ENCODE measurements around the gene POLD2. TPM values are rescaled to one million over a fixed set of nuclear protein-coding genes. Genes with fewer than 3 reads are reported as not detected.

Gene POLD2
- 126 and 131 TPM in 2 replicates for total RNA-seq (2021)
- long read RNA-seq, transcript POLD2-207 (11 exons, 1,659 nt), result minor isoform, 54 of 1,113 reads
- long read RNA-seq, transcript POLD2-218 (11 exons, 1,619 nt), result major isoform, 811 of 1,113 reads
- long read RNA-seq, partial matches to known transcripts, result 134 of 1,113 reads
- long read RNA-seq, other reads (novel, unspliced or antisense), result 114 of 1,113 reads

DNA sequence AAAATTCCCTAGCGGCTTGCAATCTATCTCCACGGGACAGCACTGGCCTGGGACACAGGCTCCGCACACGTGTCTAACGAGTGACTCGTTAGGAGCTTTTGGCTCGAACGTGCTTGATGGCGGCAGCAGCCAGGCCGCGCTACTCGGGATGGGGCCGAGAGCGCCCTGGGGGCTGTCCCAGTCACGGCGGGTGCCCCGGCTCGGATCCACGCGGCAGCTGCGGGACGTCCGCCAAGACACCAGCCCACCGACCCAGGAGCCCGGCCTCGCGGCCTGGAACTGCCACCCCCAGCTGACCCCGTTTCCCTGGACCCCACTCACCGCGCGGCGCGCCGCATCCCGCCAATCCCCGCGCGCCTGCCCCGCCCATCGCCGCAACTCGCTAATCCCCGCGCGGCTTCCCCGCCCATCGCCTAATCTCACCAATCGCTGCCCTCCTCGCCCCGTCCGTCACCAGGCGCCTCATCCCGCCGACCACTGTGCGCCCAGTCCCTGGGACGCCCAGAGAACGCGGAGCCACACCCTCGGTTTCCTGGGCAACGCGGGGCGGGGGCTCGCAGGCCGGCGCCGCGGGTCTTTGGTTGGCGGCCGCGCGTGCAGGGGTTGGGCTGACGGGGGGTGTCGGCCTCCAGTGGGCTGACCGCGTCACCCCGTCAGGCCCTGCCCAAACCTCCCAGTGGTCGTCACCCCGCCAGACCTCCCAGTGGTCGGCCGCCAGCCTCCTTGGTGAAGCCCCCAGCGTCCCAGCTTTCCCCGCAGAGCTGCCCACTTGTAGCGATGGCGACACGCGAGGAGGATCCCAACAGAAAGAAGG lies at the start of gene POLD2:
Gene POLD2, minus strand, starts transcription at position 359 of the 814 bp plus-strand sequence. CDS start 1,495 bp downstream, outside the sequence.
- peak within 1 kb of the TSS; percentile 81 for H3K9ac ChIP-seq (ENCODE audit: extremely low read depth, insufficient read length, low read length)
- H2BK20ac ChIP-seq (ENCODE audit: low read depth, low read length, poor library complexity, severe bottlenecking), result no peak within 1 kb of the TSS
- H3K56ac ChIP-seq (ENCODE audit: insufficient read length, low read depth, low read length), result no peak within 1 kb of the TSS
- no peak within 1 kb of the TSS for H3K27ac ChIP-seq (ENCODE audit: insufficient read length, low read depth, low read length)
- H3K23ac ChIP-seq (ENCODE audit: insufficient read length, low read depth, low read length), result no peak within 1 kb of the TSS
- H4K8ac ChIP-seq (replicated peaks; ENCODE audit: insufficient read length, low read depth, low read length), result no peak within 1 kb of the TSS
- H3K14ac ChIP-seq (ENCODE audit: insufficient read depth, low read length), result peak within 1 kb of the TSS; percentile 83; the same call in 1 of the 2 replicates
- peaks cover 2% of the 10 kb centered on the region for H3K79me1 ChIP-seq (ENCODE audit: insufficient read depth, low read depth, low read length, poor library complexity, severe bottlenecking)
- TF ChIP-seq, protein P1, sequence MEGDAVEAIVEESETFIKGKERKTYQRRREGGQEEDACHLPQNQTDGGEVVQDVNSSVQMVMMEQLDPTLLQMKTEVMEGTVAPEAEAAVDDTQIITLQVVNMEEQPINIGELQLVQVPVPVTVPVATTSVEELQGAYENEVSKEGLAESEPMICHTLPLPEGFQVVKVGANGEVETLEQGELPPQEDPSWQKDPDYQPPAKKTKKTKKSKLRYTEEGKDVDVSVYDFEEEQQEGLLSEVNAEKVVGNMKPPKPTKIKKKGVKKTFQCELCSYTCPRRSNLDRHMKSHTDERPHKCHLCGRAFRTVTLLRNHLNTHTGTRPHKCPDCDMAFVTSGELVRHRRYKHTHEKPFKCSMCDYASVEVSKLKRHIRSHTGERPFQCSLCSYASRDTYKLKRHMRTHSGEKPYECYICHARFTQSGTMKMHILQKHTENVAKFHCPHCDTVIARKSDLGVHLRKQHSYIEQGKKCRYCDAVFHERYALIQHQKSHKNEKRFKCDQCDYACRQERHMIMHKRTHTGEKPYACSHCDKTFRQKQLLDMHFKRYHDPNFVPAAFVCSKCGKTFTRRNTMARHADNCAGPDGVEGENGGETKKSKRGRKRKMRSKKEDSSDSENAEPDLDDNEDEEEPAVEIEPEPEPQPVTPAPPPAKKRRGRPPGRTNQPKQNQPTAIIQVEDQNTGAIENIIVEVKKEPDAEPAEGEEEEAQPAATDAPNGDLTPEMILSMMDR (conservative IDR thresholded peaks at IDR 0.05), result no peak
- H3K4ac ChIP-seq (ENCODE audit: low read depth, low read length), result no peak within 1 kb of the TSS
- no peaks in the 10 kb centered on the region for H3K4me1 ChIP-seq (ENCODE audit: insufficient read depth, low read length)
- H4K5ac ChIP-seq (ENCODE audit: insufficient read length, low read depth, low read length), result no peak within 1 kb of the TSS
- no peaks in the 10 kb centered on the region for H4K20me1 ChIP-seq (ENCODE audit: control insufficient read depth, insufficient read depth, insufficient read length)
- peaks cover 11% of the 10 kb centered on the region for H3K23me2 ChIP-seq (ENCODE audit: insufficient read length, low read depth, low read length, poor library complexity, severe bottlenecking)
- peak within 1 kb of the TSS; percentile 85 for H3K18ac ChIP-seq (ENCODE audit: insufficient read length, low read depth, low read length)
- Mint-ChIP-seq H3K4me3 (peak within 1 kb of the TSS; percentile 70 to 86), H3K36me3 (ENCODE audit: insufficient read depth in 1 of 3, low read depth in 3 of 3) (peaks cover 20 to 43% (median 33%) of the 10 kb centered on the region in 3 experiments), H3K9me3 (peaks cover 8 to 9% of the 10 kb centered on the region in 2 experiments), H3K27ac (peak within 1 kb of the TSS in 1 of 3 experiments; percentile 49; a peak in 2 of 7 replicates), H3K4me1 (peaks cover 10 to 12% of the 10 kb centered on the region in 2 experiments), H3K27me3 (ENCODE audit: low read depth) (peaks cover 34% of the 10 kb centered on the region)
- no peaks in the 10 kb centered on the region for H3K27me3 ChIP-seq (ENCODE audit: insufficient read depth, low read length)
- H3K79me2 ChIP-seq (ENCODE audit: insufficient read depth, low read length), result no peaks in the 10 kb centered on the region; the same call in 1 of the 2 replicates
- no peak within 1 kb of the TSS for H2BK5ac ChIP-seq (ENCODE audit: insufficient read length, low read length)
- H2BK15ac ChIP-seq (ENCODE audit: low read depth, low read length), result no peak within 1 kb of the TSS
- H2BK12ac ChIP-seq (ENCODE audit: insufficient read length, low read depth, low read length), result no peak within 1 kb of the TSS
- H3T11ph ChIP-seq (ENCODE audit: low read length), result no peak within 1 kb of the TSS
- H3K9me3 ChIP-seq (ENCODE audit: control insufficient read depth, low read depth, low read length), result no peaks in the 10 kb centered on the region
- DNase-seq, result peak; percentile 97
- H2AFZ ChIP-seq (ENCODE audit: low read length), result no peak within 1 kb of the TSS
- H2AK5ac ChIP-seq (ENCODE audit: insufficient read length, low read length), result no peak within 1 kb of the TSS
- no CpG with 5 or more reads among the region's 86 CpGs for WGBS (ENCODE audit: extremely low coverage, insufficient read length, low lambda C conversion rate)
- H2BK120ac ChIP-seq (ENCODE audit: low read depth, low read length, poor library complexity, severe bottlenecking), result no peak within 1 kb of the TSS
- H3K4me2 ChIP-seq (ENCODE audit: insufficient read depth, insufficient read length, low read length), result peak within 1 kb of the TSS; percentile 99
- no peak within 1 kb of the TSS for H4K91ac ChIP-seq (ENCODE audit: insufficient read length, low read depth, low read length)
